Neural progenitor cell (in vitro differentiated cells): ENCODE measurements around the gene CAP2. TPM values are rescaled to one million over a fixed set of nuclear protein-coding genes. Genes with fewer than 3 reads are reported as not detected.

Experiments
- DNase-seq: peaks from one replicate; pipeline ENCODE4 v3.0.0-alpha.2; 2016; ENCODE audit warnings: low spot score
- H2AFZ ChIP-seq: fragments of 200-600 bp; sonication (generic); replicated peaks from 2 replicates; pipeline ENCODE4 v1.6.1; 2016; ENCODE audit warnings: antibody characterized with exemption
- H3F3A ChIP-seq: fragments of 200-600 bp; sonication (generic); 2 replicates; pipeline ENCODE4 v1.6.1; 2016; ENCODE audit warnings: antibody characterized with exemption, low read depth
- H3K27ac ChIP-seq: fragments of 200-600 bp; sonication (generic); 2 replicates; pipeline ENCODE4 v1.5.1; 2016; ENCODE audit warnings: mild to moderate bottlenecking
- H3K27me3 ChIP-seq: fragments of 200-600 bp; sonication (generic); 2 replicates; pipeline ENCODE4 v1.6.1; 2016; ENCODE audit warnings: mild to moderate bottlenecking, moderate library complexity
- H3K36me3 ChIP-seq: fragments of 200-600 bp; sonication (generic); 2 replicates; pipeline ENCODE4 v1.5.1; 2016
- H3K4me1 ChIP-seq: fragments of 200-600 bp; sonication (generic); 2 replicates; pipeline ENCODE4 v1.6.1; 2016; ENCODE audit warnings: mixed run types
- H3K4me2 ChIP-seq: fragments of 200-600 bp; sonication (generic); 2 replicates; pipeline ENCODE4 v1.6.1; 2016
- H3K4me3 ChIP-seq: fragments of 200-600 bp; sonication (generic); 2 replicates; pipeline ENCODE4 v1.5.1; 2016
- H3K79me2 ChIP-seq: fragments of 200-600 bp; sonication (generic); 2 replicates; pipeline ENCODE4 v1.6.1; 2016; ENCODE audit warnings: low read depth
- H3K9ac ChIP-seq: fragments of 200-600 bp; sonication (generic); 2 replicates; pipeline ENCODE4 v1.6.1; 2016
- H3K9me3 ChIP-seq: fragments of 200-600 bp; sonication (generic); 2 replicates; pipeline ENCODE4 v1.5.1; 2016; ENCODE audit warnings: low read depth
- H4K20me1 ChIP-seq: fragments of 200-600 bp; sonication (generic); 2 replicates; pipeline ENCODE4 v1.6.1; 2016; ENCODE audit warnings: low read depth
- H3K27ac Mint-ChIP-seq: 3 replicates; pipeline ENCODE4 v1.8.0; 2021; ENCODE audit warnings: mixed read lengths
- H3K27me3 Mint-ChIP-seq: 2 replicates; pipeline ENCODE4 v1.8.0; 2022; ENCODE audit warnings: low read depth, mild to moderate bottlenecking, inconsistent platforms, moderate library complexity, mixed read lengths; ENCODE audit not compliant: insufficient read depth
- H3K36me3 Mint-ChIP-seq: 3 replicates; pipeline ENCODE4 v1.8.0; 2021; ENCODE audit warnings: mixed read lengths
- H3K4me1 Mint-ChIP-seq: 3 replicates; pipeline ENCODE4 v1.8.0; 2021; ENCODE audit warnings: mixed read lengths
- H3K4me3 Mint-ChIP-seq: 3 replicates; pipeline ENCODE4 v1.8.0; 2021; ENCODE audit warnings: mild to moderate bottlenecking, moderate library complexity, mixed read lengths
- H3K9me3 Mint-ChIP-seq: 3 replicates; pipeline ENCODE4 v1.8.0; 2020; ENCODE audit warnings: mixed read lengths
- CTCF ChIP-seq: fragments of 200-600 bp; sonication (generic); IDR thresholded peaks from 2 replicates; pipeline ENCODE4 v1.5.1; 2017; ENCODE audit warnings: antibody characterized with exemption, mild to moderate bottlenecking
- EZH2 ChIP-seq: fragments of 200-600 bp; sonication (generic); IDR thresholded peaks from 2 replicates; pipeline ENCODE4 v1.6.1; 2017; ENCODE audit warnings: antibody characterized with exemption, mild to moderate bottlenecking, moderate library complexity
- EZH2phosphoT487 ChIP-seq: fragments of 200-600 bp; sonication (generic); IDR thresholded peaks from 2 replicates; pipeline ENCODE4 v1.6.1; 2017; ENCODE audit warnings: antibody characterized with exemption
- total RNA-seq: library from RNA; depleted of rRNA; stranded (reverse); fragments of >200 nt; gene quantifications from 2 replicates; pipeline ENCODE4 v1.2.3, GENCODE V29; 2015; ENCODE audit warnings: low replicate concordance

Gene CAP2
- total RNA-seq, 1 donor from 2014 or later = 27.4 TPM

GRCh38 chr6:17470202-17470937 is 77.0 kb downstream of the CAP2 start:
- no peaks in the 10 kb centered on the region for H3K36me3 ChIP-seq
- H3F3A ChIP-seq = peaks cover 17% of the 10 kb centered on the region
- peaks cover 16% of the 10 kb centered on the region for H3K4me1 Mint-ChIP-seq
- no peak overlapping the region for H3K9ac ChIP-seq
- H3K4me3 ChIP-seq = no peak overlapping the region
- TF ChIP-seq EZH2phosphoT487 (no peak), EZH2 (no peak), CTCF (no peak)
- H3K4me1 ChIP-seq = peaks cover 14% of the 10 kb centered on the region
- no peaks in the 10 kb centered on the region for H3K79me2 ChIP-seq
- H3K9me3 ChIP-seq = no peaks in the 10 kb centered on the region
- no peak overlapping the region for H3K4me3 Mint-ChIP-seq
- H3K36me3 Mint-ChIP-seq = peaks cover 29% of the 10 kb centered on the region
- no peak overlapping the region for H3K4me2 ChIP-seq
- H3K27me3 Mint-ChIP-seq = peaks cover 2% of the 10 kb centered on the region
- H4K20me1 ChIP-seq = no peaks in the 10 kb centered on the region
- no peaks in the 10 kb centered on the region for H3K9me3 Mint-ChIP-seq
- H3K27me3 ChIP-seq = no peaks in the 10 kb centered on the region
- H3K27ac ChIP-seq = no peak overlapping the region
- H3K27ac Mint-ChIP-seq = no peak overlapping the region
- H2AFZ ChIP-seq = no peak overlapping the region
- no peak for DNase-seq

GRCh38 chr6:17470938-17471327 is 77.5 kb downstream of the CAP2 start:
- H3K4me2 ChIP-seq = no peak overlapping the region

GRCh38 chr6:17472653-17473183 is 79.3 kb downstream of the CAP2 start:
- Histone ChIP-seq H3K9me3 (no peaks in the 10 kb centered on the region), H3F3A (peaks cover 29% of the 10 kb centered on the region), H3K4me1 (peaks cover 35% of the 10 kb centered on the region), H3K27me3 (no peaks in the 10 kb centered on the region), H3K9ac (no peak overlapping the region), H3K36me3 (no peaks in the 10 kb centered on the region), H2AFZ (no peak overlapping the region), H3K4me3 (no peak overlapping the region), H3K79me2 (no peaks in the 10 kb centered on the region), H3K4me2 (peak overlapping the region; percentile 47), H3K27ac (peak overlapping the region; percentile 40), H4K20me1 (no peaks in the 10 kb centered on the region)
- DNase-seq = no peak
- no peaks in the 10 kb centered on the region for H3K9me3 Mint-ChIP-seq
- peaks cover 32% of the 10 kb centered on the region for H3K4me1 Mint-ChIP-seq
- H3K36me3 Mint-ChIP-seq = peaks cover 14% of the 10 kb centered on the region
- H3K27me3 Mint-ChIP-seq = peaks cover 2% of the 10 kb centered on the region
- H3K27ac Mint-ChIP-seq = no peak overlapping the region
- no peak for TF ChIP-seq CTCF
- TF ChIP-seq EZH2phosphoT487 = no peak
- H3K4me3 Mint-ChIP-seq = no peak overlapping the region

More at GRCh38 chr6:17470938-17471327, 77.5 kb downstream of the CAP2 start:
- Histone ChIP-seq H3K27me3 (no peaks in the 10 kb centered on the region), H3K36me3 (no peaks in the 10 kb centered on the region), H3K79me2 (no peaks in the 10 kb centered on the region), H3K9ac (no peak overlapping the region), H2AFZ (no peak overlapping the region), H3K4me3 (no peak overlapping the region), H3K4me1 (peaks cover 20% of the 10 kb centered on the region), H4K20me1 (no peaks in the 10 kb centered on the region), H3K9me3 (no peaks in the 10 kb centered on the region), H3F3A (peaks cover 22% of the 10 kb centered on the region), H3K27ac (no peak overlapping the region)
- no peak for TF ChIP-seq EZH2
- no peak for TF ChIP-seq EZH2phosphoT487
- no peak for TF ChIP-seq CTCF
- H3K4me1 Mint-ChIP-seq = peaks cover 22% of the 10 kb centered on the region
- peaks cover 2% of the 10 kb centered on the region for H3K27me3 Mint-ChIP-seq
- DNase-seq = no peak
- H3K9me3 Mint-ChIP-seq = no peaks in the 10 kb centered on the region
- no peak overlapping the region for H3K27ac Mint-ChIP-seq
- peaks cover 24% of the 10 kb centered on the region for H3K36me3 Mint-ChIP-seq
- H3K4me3 Mint-ChIP-seq = no peak overlapping the region
